ENCODE measurements around the gene CR2.
"Not testable (repeated sequence)": the region's sequence is repeated elsewhere in the genome, so short reads cannot be mapped to it uniquely, and the experiment has no call there.

CR2 gene

DNA sequence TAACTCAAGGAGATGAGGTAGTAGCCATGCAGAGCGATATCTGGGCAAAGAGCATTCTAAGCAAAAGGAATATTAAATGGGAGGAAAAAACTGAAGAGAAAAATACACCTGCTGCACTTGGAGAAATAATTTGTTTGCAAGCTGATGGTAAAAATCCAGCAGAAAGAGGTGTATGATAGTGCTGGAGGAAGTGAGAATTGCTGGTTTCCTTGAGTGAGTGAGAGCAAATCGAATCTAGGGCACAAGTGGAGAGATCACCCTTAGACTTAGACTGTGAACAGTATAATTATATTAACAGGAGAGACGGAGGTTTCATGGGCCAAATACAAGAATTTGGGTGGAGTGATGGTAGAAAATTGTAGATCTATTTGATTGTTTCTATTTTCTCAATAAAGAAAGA is 39.1 kb downstream of the CR2 start:
- Histone ChIP-seq H3K4me1 (ENCODE audit: control extremely low read depth in 1 of 4, control insufficient read depth in 4 of 4, insufficient read depth in 4 of 4, low read length in 3 of 4) (peaks cover 2 to 16% (median 9%) of the 10 kb centered on the region in 4 experiments), H3K36me3 (ENCODE audit: control insufficient read depth in 4 of 4, insufficient read depth in 4 of 4, low read length in 3 of 4) (no peaks in the 10 kb centered on the region), H3K9me3 (ENCODE audit: control extremely low read depth in 1 of 5, control insufficient read depth in 4 of 5, insufficient read depth in 2 of 5, low read depth in 1 of 5, low read length in 4 of 5) (no peaks in the 10 kb centered on the region), H3K4me3 (ENCODE audit: control insufficient read depth in 1 of 7, extremely low read depth in 1 of 7, insufficient read depth in 4 of 7, low read depth in 2 of 7, low read length in 6 of 7) (no peak overlapping the region), H3K27ac (ENCODE audit: insufficient read depth in 1 of 2, low read depth in 1 of 2, low read length in 2 of 2, poor library complexity in 1 of 2, severe bottlenecking in 2 of 2) (no peak overlapping the region), H3K27me3 (replicated peaks in 2 of 5; ENCODE audit: control insufficient read depth in 4 of 5, insufficient read depth in 5 of 5, low read length in 4 of 5) (peaks cover 0 to 8% (median 0%) of the 10 kb centered on the region in 5 experiments)
- no CpG with 5 or more reads among the region's 3 CpGs for WGBS (ENCODE audit: insufficient coverage)
- CTCF ChIA-PET = interaction anchor here (0.7 to 1.6 kb wide), 5 partner anchors 11 to 413 kb away, joined by 3 to 4 read pairs (median 3); no protein-coding TSS in a partner anchor
- DNase-seq = no peak
- POLR2A ChIA-PET = no interaction called here

DNA sequence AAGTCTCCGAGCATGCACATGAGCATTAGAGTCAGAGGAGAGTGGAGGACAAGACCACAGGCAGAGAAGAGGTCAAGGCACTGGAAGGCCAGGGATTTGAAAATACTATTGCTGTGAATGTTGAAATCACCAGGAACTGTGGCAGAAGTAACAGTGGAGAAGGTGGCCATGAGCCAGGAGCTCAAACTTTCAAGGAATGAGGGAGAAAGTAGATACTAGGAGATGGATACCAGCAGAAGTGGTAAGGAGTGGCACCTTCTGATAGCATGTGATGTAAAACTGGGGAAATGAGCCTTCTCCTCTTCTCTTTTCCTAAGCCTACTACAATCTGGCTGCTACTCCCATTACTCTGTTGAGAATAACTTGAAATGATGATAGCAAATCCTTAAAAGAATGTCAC is 40.0 kb downstream of the CR2 start:
- peaks cover 0 to 8% (median 0%) of the 10 kb centered on the region in 5 experiments for H3K27me3 ChIP-seq (replicated peaks in 2 of 5; ENCODE audit: control insufficient read depth in 4 of 5, insufficient read depth in 5 of 5, low read length in 4 of 5)
- CTCF ChIA-PET = interaction anchor here (0.9 to 1.6 kb wide), 3 partner anchors 10 to 414 kb away, joined by 3 to 4 read pairs (median 3); no protein-coding TSS in a partner anchor

GRCh38 chr1:207495281-207495680 is 41.2 kb downstream of the CR2 start:
- Histone ChIP-seq H3K4me3 (ENCODE audit: control insufficient read depth in 1 of 7, extremely low read depth in 1 of 7, insufficient read depth in 4 of 7, low read depth in 2 of 7, low read length in 6 of 7) (peak overlapping the region in 3 of 7 experiments; percentile 67 to 77 (median 76)), H3K4me1 (ENCODE audit: control extremely low read depth in 1 of 4, control insufficient read depth in 4 of 4, insufficient read depth in 4 of 4, low read length in 3 of 4) (peaks cover 4 to 16% (median 9%) of the 10 kb centered on the region in 4 experiments)
- POLR2A ChIA-PET; H3K27ac ChIP-seq (ENCODE audit: insufficient read depth in 1 of 2, low read depth in 1 of 2, low read length in 2 of 2, poor library complexity in 1 of 2, severe bottlenecking in 2 of 2); H3K27me3 ChIP-seq (replicated peaks in 2 of 5; ENCODE audit: control insufficient read depth in 4 of 5, insufficient read depth in 5 of 5, low read length in 4 of 5); H3K9me3 ChIP-seq (ENCODE audit: control extremely low read depth in 1 of 5, control insufficient read depth in 4 of 5, insufficient read depth in 2 of 5, low read depth in 1 of 5, low read length in 4 of 5); H3K36me3 ChIP-seq (ENCODE audit: control insufficient read depth in 4 of 4, insufficient read depth in 4 of 4, low read length in 3 of 4): not testable (repeated sequence)
- DNase-seq = peak; percentile 39 to 71 (median 64)
- WGBS (ENCODE audit: insufficient coverage) = 89% methylated on average over 3 of the region's 8 CpGs
- CTCF ChIA-PET = interaction anchor here (1.2 kb wide), 1 partner anchor 179 kb away, joined by 3 read pairs; no protein-coding TSS in a partner anchor

More for the DNA sequence above, 40.0 kb downstream of the CR2 start:
- peaks cover 4 to 16% (median 9%) of the 10 kb centered on the region in 4 experiments for H3K4me1 ChIP-seq (ENCODE audit: control extremely low read depth in 1 of 4, control insufficient read depth in 4 of 4, insufficient read depth in 4 of 4, low read length in 3 of 4)
- DNase-seq = no peak
- H3K27ac ChIP-seq (ENCODE audit: insufficient read depth in 1 of 2, low read depth in 1 of 2, low read length in 2 of 2, poor library complexity in 1 of 2, severe bottlenecking in 2 of 2) = no peak overlapping the region
- no peaks in the 10 kb centered on the region for H3K36me3 ChIP-seq (ENCODE audit: control insufficient read depth in 4 of 4, insufficient read depth in 4 of 4, low read length in 3 of 4)
- no peak overlapping the region for H3K4me3 ChIP-seq (ENCODE audit: control insufficient read depth in 1 of 7, extremely low read depth in 1 of 7, insufficient read depth in 4 of 7, low read depth in 2 of 7, low read length in 6 of 7)
- POLR2A ChIA-PET = no interaction called here
- 100% methylated on average over 1 of the region's 1 CpG for WGBS (ENCODE audit: insufficient coverage)
- H3K9me3 ChIP-seq (ENCODE audit: control extremely low read depth in 1 of 5, control insufficient read depth in 4 of 5, insufficient read depth in 2 of 5, low read depth in 1 of 5, low read length in 4 of 5) = no peaks in the 10 kb centered on the region

GRCh38 chr1:207495801-207496792 is 42.0 kb downstream of the CR2 start, which contains the start of gene CR1:
TSS of gene CR1 (plus strand) at chr1:207496157. CDS start at chr1:207496268, 111 bp downstream.
- H3K27me3 ChIP-seq (replicated peaks in 2 of 5; ENCODE audit: control insufficient read depth in 4 of 5, insufficient read depth in 5 of 5, low read length in 4 of 5) = peaks cover 0 to 8% (median 0%) of the 10 kb centered on the region in 5 experiments
- peak; percentile 34 to 76 (median 71) for DNase-seq
- WGBS (ENCODE audit: insufficient coverage) = under 1% methylated on average over 61 of the region's 68 CpGs

DNA sequence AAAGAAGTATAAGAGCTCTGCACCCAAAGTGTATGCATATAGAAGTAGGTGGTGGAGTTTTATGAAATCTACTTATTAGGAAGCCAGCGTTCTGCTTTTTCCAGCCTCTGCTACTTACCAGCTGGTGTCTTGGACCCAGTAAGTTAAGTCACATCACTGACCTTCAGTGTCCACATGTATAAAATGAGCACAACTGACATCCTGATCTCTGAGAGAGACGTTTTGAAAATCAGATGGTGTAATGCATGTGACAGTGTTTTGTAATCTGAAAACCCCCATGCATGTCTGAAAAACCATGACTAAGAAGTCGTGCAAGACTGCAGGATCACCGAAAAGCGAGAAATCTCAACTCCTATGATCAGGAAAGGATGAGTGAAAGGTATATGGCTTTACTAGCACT is 43.8 kb downstream of the CR2 start:
- H3K9me3 ChIP-seq (ENCODE audit: control extremely low read depth in 1 of 5, control insufficient read depth in 4 of 5, insufficient read depth in 2 of 5, low read depth in 1 of 5, low read length in 4 of 5) = no peaks in the 10 kb centered on the region
- H3K27ac ChIP-seq (ENCODE audit: insufficient read depth in 1 of 2, low read depth in 1 of 2, low read length in 2 of 2, poor library complexity in 1 of 2, severe bottlenecking in 2 of 2) = no peak overlapping the region
- peak in 2 of 3 donors; percentile 4 to 16 for DNase-seq
- 66% methylated on average over 3 of the region's 5 CpGs for WGBS (ENCODE audit: insufficient coverage)
- peak overlapping the region in 1 of 7 experiments; percentile 10 for H3K4me3 ChIP-seq (ENCODE audit: control insufficient read depth in 1 of 7, extremely low read depth in 1 of 7, insufficient read depth in 4 of 7, low read depth in 2 of 7, low read length in 6 of 7)
- ChIA-PET CTCF (interaction anchor here (0.6 to 4.1 kb wide), 8 partner anchors 10 to 453 kb away, joined by 3 to 14 read pairs (median 4); partner anchors contain the start of gene CD55), POLR2A (no interaction called here)
- peaks cover 4 to 16% (median 9%) of the 10 kb centered on the region in 4 experiments for H3K4me1 ChIP-seq (ENCODE audit: control extremely low read depth in 1 of 4, control insufficient read depth in 4 of 4, insufficient read depth in 4 of 4, low read length in 3 of 4)
- peaks cover 0 to 8% (median 0%) of the 10 kb centered on the region in 5 experiments for H3K27me3 ChIP-seq (replicated peaks in 2 of 5; ENCODE audit: control insufficient read depth in 4 of 5, insufficient read depth in 5 of 5, low read length in 4 of 5)
- H3K36me3 ChIP-seq (ENCODE audit: control insufficient read depth in 4 of 4, insufficient read depth in 4 of 4, low read length in 3 of 4) = no peaks in the 10 kb centered on the region

More at GRCh38 chr1:207495801-207496792, 42.0 kb downstream of the CR2 start, which contains the start of gene CR1:
- Histone ChIP-seq H3K4me1 (ENCODE audit: control extremely low read depth in 1 of 4, control insufficient read depth in 4 of 4, insufficient read depth in 4 of 4, low read length in 3 of 4) (peaks cover 4 to 16% (median 9%) of the 10 kb centered on the region in 4 experiments), H3K4me3 (ENCODE audit: control insufficient read depth in 1 of 7, extremely low read depth in 1 of 7, insufficient read depth in 4 of 7, low read depth in 2 of 7, low read length in 6 of 7) (peak within 1 kb of the TSS; percentile 37 to 77 (median 65)), H3K9me3 (ENCODE audit: control extremely low read depth in 1 of 5, control insufficient read depth in 4 of 5, insufficient read depth in 2 of 5, low read depth in 1 of 5, low read length in 4 of 5) (no peaks in the 10 kb centered on the region), H3K36me3 (ENCODE audit: control insufficient read depth in 4 of 4, insufficient read depth in 4 of 4, low read length in 3 of 4) (no peaks in the 10 kb centered on the region), H3K27ac (ENCODE audit: insufficient read depth in 1 of 2, low read depth in 1 of 2, low read length in 2 of 2, poor library complexity in 1 of 2, severe bottlenecking in 2 of 2) (no peak within 1 kb of the TSS)
- CTCF ChIA-PET = interaction anchor here (0.9 to 1.7 kb wide), 4 partner anchors 89 to 412 kb away, joined by 3 to 4 read pairs (median 4); no protein-coding TSS in a partner anchor
- POLR2A ChIA-PET = interaction anchor here (0.6 kb wide), 1 partner anchor 61 kb away, joined by 3 read pairs; no protein-coding TSS in a partner anchor

DNA sequence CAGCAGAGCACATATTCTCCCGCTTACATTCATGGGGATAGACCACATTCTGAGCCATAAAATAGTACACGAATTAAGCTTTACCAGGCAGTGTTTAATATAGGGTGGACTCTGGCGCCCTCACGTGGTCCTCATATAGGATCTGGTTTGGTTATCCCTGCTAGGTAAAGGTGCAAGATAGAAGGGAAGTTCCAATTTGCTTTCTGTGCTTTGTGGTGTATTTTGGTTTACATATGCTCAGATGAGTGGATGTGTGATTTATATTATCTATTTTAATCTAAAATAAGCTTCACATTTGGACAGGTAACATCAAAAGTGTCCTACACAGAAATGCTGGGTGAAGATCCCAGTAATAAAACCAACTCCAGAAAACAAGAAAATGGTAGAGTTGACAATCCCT is 45.4 kb downstream of the CR2 start:
- POLR2A ChIA-PET = interaction anchor here (0.6 kb wide), 1 partner anchor 95 kb away, joined by 4 read pairs; no protein-coding TSS in a partner anchor
- 0% methylated on average over 2 of the region's 4 CpGs for WGBS (ENCODE audit: insufficient coverage)

More for the DNA sequence above, 45.4 kb downstream of the CR2 start:
- Histone ChIP-seq H3K4me1 (ENCODE audit: control extremely low read depth in 1 of 4, control insufficient read depth in 4 of 4, insufficient read depth in 4 of 4, low read length in 3 of 4) (peaks cover 4 to 16% (median 9%) of the 10 kb centered on the region in 4 experiments), H3K27me3 (replicated peaks in 2 of 5; ENCODE audit: control insufficient read depth in 4 of 5, insufficient read depth in 5 of 5, low read length in 4 of 5) (peaks cover 0 to 8% (median 0%) of the 10 kb centered on the region in 5 experiments), H3K9me3 (ENCODE audit: control extremely low read depth in 1 of 5, control insufficient read depth in 4 of 5, insufficient read depth in 2 of 5, low read depth in 1 of 5, low read length in 4 of 5) (no peaks in the 10 kb centered on the region), H3K4me3 (ENCODE audit: control insufficient read depth in 1 of 7, extremely low read depth in 1 of 7, insufficient read depth in 4 of 7, low read depth in 2 of 7, low read length in 6 of 7) (no peak overlapping the region), H3K27ac (ENCODE audit: insufficient read depth in 1 of 2, low read depth in 1 of 2, low read length in 2 of 2, poor library complexity in 1 of 2, severe bottlenecking in 2 of 2) (no peak overlapping the region), H3K36me3 (ENCODE audit: control insufficient read depth in 4 of 4, insufficient read depth in 4 of 4, low read length in 3 of 4) (no peaks in the 10 kb centered on the region)
- CTCF ChIA-PET = interaction anchor here (0.7 to 4.1 kb wide), 24 partner anchors 11 to 564 kb away, joined by 3 to 25 read pairs (median 4); partner anchors contain the start of genes C4BPB, CD55 and CR2
- DNase-seq = peak; percentile 80 to 91 (median 86)

All from common myeloid progenitor, CD34-positive (primary cell).